ENCODE measurements around the gene MRPL12.

Gene MRPL12

DNA sequence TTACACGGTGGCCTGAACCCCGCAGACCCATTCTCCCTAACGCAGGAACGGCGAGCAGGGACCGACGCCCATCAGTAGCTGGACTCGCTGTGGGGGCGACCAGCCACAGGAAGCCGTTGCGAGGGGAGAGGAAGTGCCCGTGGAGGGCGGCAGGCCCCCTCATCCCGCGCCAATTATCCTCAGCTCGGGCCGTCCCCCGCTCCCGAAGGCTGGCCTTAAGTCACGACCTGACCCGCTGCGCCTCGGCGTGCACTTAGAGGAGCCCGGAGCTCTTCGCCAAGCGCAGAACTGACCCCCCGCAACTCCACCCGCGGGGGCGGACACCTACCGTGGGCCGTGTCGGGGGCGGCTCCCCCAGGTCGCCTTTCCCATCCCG is 20.0 kb upstream of the MRPL12 start:
- no peak for DNase-seq

DNA sequence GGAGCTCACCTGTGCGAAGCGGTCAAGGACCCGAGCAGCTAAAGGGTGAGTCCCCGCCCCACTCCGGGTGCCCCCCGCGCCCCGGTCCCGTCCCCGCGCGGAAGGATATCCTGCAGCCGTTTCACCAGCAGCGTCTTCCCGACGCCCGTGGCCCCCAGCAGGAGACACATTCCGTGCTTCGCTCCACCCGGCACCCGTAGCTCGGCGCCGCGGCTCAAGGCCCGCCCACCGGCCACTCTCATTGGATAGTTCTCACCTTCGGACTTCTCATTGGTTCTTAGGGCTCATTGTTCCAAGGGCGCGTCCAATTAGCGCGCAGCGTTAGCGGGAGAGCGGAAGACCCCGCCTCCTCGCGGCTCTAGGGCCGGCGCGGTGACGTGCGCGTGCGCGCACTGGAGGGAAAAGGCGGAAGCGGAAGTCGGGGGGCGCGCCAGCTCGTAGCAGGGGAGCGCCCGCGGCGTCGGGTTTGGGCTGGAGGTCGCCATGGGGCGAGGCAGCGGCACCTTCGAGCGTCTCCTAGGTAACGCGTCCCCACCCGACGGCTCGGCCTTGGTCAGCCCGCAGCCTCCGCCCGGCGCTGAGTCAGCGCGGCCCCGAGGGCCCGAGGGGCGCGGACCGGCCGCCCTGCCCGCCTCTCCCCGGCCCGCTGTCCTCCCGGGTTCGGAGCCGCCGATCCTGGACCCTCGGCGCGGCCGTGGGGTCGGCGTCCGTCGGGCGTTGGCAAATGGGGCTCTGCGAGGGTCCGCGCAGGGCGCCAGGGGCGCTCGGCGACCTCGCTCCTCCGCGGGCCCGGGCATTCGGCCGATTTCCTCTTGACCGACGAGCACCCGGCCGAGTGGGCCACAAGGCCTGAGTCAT is 19.4 kb upstream of the MRPL12 start, which contains the start of the genes ARL16 and HGS:
ARL16 (minus strand) TSS at position 214 of the 858 bp plus-strand sequence; CDS start at position 170, 44 bp downstream.
HGS (plus strand) TSS at position 428 of the 858 bp plus-strand sequence; CDS start at position 484, 56 bp downstream.
- DNase-seq: peak; percentile 98

DNA sequence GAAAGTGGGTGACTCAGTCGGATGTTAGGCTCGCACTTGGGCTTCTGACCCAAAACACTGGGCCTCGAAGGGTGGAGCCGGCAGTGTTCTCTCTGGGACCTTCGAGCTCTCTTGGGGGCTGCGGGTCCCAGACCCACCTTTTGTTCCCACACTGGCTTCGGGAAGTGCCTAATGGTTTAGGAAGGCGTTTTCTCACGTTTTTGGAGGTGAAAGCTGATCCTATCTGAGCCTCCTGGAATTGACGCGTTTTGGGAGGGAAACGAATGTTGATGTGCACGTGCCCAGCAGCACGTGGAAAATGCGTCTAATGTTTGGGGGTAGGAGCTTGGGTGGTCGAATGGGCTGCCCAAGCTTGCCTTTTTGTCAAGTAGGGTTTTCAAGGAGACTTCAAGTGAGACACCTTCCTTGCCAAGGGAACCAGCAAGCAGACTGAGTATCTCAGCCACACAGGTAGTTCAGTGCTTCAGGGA is 18.7 kb upstream of the MRPL12 start:
- no peak for DNase-seq

DNA sequence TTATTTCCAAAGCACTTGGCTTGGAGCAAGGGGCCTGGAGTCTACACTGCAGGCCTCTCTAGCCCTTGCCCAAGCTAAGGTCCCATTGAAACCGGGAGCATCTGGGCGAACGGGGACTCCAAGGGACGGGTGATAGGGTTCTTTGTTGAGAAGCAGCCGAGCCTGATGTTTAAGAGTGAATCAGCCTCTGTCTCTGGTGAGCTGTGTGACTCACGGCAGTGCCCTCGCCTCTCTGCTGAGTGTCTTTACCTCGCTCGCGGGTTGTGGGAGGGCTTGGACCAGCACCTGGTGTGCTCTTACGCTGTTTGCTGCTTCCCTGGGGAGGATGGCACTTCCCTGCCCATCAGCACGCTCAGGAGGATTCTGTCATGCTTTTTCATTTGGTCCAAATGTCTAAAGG is 18.1 kb upstream of the MRPL12 start:
- no peak for DNase-seq

DNA sequence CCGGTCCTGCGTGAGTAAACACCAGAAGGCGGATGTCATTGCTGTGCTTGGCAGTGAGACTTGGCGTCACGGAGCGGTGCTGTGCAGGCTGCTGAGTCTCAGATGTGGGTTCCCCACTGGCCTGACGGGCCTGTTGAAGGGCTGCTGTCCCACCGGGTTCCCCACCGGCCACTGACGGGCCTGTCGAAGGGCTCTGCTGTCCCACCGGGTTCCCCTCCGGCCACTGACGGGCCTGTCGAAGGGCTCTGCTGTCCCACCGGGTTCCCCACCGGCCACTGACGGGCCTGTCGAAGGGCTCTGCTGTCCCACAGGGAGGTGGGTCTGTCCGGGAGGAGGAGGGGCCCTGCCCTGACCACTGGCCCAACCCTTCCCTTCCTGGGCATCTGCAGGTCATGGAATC is 16.6 kb upstream of the MRPL12 start:
- DNase-seq: no peak

DNA sequence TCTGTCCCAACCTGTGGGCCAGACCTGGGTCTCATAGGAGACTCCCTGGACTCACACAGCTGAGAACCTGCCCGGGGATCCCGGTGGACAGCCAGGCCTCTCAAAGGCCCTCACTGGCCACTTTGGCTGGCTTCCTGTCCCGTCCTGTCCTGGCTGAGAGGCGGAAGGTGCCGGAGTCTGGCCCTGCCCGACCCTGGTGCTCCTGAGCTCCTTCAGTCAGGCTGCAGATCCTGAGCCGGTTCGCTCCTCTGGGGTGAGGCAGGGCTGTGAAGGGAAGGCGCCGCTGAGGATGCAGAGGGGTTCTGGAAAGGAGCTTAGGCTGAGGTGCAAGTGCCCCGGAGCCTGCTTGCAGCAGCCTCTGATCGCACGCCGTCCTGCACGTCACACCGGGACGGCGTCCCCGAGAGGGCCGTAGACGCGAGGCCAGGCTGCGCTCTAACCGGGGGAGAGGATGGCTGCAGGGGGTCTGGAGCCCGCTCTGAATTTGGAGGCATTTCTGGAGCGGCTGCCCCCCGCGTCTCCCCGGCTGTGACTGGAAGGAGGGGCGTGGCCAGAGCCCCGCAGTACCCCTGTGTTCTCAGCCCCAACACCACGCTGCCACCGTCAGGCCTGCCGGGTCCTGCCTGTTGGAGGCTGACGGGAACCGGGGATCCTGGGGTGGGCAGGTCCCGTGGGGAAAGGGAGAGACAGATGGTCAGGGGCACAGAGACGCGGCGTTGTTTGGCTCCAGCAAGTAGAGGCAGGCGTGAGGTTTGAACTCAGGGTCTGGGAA is 15.2 kb upstream of the MRPL12 start:
- no peak for DNase-seq

DNA sequence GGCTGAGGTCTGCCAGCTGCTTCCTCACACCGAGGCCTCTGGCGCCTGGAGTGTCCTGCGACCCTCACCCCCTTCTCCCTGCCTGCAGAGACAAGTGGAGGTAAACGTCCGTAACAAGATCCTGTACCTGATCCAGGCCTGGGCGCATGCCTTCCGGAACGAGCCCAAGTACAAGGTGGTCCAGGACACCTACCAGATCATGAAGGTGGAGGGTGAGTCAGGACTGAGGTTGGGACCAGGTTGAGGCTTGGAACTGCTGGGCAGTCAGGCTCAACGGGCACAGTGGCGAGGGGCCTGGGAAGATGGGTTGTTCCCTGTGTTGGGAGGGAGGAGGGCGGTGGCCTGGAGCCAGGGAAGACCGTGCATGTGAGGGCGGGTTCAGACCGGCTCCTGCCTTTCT is 14.6 kb upstream of the MRPL12 start:
- no peak for DNase-seq

DNA sequence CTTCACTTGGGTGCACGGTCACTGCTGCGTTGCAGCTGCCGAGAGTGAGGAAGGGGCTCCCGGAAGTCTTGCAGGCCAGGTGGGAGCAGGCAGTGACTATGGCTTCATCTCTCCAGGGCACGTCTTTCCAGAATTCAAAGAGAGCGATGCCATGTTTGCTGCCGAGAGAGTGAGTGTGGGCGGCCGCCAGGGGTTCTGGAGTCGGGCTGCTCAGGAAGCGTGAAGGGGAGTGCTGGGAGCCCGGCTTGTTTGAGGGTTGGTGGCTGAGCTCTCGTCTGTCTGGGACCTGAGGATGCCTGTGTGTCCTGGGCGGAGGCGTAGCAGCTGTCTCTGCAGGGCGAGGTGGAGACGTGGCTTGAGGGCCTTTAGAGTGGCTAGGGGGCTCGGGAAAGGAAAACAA is 13.1 kb upstream of the MRPL12 start:
- DNase-seq: no peak

DNA sequence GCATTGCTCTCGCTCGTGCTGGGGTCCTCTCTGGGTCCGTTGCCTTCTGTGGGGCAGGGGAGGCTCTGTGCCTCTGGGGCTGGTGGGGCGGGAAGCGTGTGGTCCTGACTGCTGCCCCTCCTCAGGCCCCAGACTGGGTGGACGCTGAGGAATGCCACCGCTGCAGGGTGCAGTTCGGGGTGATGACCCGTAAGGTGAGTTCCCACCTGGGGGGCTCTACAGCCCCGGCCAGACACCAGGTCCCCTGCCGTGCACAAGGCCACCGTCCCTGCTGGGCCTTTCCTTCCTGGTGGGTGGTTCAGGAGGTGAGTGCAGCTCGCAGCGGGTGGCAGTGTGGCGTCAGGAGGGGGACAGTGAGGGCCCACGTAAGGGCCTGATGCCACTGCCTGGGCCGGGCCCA is 12.6 kb upstream of the MRPL12 start:
- DNase-seq: no peak

DNA sequence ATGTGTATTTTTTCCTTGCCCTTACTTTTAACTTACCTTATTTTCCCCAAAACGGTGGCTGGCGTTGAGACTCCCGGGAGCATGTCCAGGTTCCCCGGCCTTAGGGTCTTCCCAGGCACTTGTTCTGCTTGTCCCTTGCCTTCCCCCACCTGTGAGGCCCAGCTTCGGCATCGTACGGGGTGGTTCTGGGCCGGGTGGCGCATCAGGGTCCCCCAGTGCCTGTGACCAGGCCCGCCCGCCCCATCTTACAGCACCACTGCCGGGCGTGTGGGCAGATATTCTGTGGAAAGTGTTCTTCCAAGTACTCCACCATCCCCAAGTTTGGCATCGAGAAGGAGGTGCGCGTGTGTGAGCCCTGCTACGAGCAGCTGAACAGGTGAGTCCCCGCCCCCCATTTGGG is 12.0 kb upstream of the MRPL12 start:
- no peak for DNase-seq

DNA sequence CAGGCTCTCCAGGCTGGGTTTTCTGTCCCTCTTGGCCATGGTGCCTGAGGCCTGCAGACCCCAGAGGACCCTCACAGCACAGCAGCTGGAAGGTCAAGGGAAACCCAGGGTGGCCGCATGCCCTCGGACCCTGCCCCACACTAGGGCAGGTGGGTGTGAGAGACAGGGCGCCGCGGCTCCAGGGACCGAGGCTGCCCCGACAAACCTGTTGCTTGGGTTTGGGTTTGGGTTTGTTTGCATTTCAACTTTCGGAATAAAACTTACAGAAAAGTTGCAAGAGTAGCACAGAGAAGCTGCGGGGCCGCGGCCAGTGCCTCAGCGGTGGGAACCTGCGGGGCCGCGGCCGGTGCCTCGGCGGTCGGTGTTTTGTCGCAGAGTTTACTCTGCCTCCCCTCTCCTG is 11.6 kb upstream of the MRPL12 start:
- no peak for DNase-seq

DNA sequence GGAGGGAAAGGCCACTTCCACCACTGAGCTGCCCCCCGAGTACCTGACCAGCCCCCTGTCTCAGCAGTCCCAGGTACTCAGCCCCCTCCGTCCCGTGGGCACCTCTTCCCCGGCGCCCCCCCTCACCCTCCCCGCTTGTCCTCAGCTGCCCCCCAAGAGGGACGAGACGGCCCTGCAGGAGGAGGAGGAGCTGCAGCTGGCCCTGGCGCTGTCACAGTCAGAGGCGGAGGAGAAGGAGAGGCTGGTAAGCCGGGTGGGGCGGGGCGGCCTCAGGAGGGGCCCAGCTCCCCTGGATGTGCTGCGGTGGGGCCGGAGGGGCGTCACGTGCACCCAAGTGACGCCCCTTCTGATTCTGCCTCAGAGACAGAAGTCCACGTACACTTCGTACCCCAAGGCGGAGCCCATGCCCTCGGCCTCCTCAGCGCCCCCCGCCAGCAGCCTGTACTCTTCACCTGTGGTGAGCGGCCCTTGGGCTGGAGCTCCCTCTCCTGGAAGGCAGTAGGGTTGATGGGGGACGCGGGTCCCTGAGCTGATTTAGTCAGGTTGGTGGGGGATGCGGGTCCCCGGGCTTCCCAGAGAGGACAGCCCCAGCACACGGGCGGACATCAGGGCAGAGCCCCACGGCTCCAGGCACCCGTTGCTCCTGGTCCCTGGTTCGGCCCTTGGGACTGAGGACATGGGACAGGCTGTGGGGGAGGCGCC is 9.5 kb upstream of the MRPL12 start:
- no peak for DNase-seq

DNA sequence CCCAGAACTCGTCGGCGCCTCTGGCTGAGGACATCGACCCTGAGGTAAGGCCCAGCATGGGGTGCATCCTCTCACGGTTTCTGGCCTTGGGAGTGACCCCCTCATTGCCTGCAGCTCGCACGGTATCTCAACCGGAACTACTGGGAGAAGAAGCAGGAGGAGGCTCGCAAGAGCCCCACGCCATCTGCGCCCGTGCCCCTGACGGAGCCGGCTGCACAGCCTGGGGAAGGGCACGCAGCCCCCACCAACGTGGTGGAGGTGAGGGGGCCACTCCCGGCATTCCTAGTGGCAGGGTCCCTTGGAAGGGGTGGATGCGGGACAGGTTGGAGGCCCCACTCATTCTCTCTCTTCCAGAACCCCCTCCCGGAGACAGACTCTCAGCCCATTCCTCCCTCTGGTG is 8.4 kb upstream of the MRPL12 start:
- DNase-seq: no peak

DNA sequence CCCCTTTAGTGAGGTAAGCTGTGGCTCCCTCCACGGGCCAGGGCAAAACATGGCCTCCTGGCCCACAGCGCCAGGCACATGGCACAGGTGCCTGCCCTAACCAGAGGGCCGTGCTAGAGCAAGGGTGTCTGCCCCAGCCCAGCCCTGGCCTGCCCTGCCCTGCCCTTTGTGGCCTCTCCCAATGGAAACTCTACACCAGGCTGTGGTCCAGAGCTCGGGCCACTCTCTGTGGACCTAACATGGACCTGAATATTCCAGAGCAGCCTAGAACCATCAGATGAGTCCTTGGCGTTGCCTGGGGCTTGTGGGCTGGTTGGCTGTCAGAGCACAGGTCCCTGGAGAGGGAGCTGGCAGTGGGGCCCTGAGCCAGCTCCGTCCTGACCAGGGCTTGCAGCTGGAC is 8.0 kb upstream of the MRPL12 start:
- no peak for DNase-seq

DNA sequence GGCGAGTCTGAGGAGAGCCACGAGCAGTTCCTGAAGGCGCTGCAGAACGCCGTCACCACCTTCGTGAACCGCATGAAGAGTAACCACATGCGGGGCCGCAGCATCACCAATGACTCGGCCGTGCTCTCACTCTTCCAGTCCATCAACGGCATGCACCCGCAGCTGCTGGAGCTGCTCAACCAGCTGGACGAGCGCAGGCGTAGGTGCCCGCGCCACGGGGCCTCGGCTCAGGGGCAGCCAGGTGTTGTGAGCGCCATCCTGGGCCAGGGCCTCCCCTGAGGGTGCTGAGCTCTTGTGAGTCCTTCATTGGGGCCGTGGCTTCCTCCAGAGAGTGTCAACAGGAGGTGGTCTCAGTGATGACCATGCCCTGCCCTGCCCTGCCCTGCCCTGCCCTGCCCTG is 7.4 kb upstream of the MRPL12 start:
- DNase-seq: no peak

DNA sequence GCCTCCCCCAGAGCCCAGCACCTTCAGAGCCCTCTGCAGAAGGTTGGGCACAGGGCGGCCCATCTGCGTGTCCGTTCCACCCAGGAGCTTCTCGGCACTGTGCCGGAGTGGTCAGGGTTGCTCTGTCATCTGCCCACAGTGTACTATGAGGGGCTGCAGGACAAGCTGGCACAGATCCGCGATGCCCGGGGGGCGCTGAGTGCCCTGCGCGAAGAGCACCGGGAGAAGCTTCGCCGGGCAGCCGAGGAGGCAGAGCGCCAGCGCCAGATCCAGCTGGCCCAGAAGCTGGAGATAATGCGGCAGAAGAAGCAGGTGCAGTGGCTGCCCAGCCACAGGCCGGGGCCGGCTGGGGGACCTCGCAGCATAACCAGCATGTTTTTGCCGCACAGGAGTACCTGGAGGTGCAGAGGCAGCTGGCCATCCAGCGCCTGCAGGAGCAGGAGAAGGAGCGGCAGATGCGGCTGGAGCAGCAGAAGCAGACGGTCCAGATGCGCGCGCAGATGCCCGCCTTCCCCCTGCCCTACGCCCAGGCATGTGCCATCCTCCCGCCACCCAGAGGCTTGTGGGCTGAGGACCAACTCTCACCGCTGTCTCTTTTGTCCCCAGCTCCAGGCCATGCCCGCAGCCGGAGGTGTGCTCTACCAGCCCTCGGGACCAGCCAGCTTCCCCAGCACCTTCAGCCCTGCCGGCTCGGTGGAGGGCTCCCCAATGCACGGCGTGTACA is 6.8 kb upstream of the MRPL12 start:
- no peak for DNase-seq

DNA sequence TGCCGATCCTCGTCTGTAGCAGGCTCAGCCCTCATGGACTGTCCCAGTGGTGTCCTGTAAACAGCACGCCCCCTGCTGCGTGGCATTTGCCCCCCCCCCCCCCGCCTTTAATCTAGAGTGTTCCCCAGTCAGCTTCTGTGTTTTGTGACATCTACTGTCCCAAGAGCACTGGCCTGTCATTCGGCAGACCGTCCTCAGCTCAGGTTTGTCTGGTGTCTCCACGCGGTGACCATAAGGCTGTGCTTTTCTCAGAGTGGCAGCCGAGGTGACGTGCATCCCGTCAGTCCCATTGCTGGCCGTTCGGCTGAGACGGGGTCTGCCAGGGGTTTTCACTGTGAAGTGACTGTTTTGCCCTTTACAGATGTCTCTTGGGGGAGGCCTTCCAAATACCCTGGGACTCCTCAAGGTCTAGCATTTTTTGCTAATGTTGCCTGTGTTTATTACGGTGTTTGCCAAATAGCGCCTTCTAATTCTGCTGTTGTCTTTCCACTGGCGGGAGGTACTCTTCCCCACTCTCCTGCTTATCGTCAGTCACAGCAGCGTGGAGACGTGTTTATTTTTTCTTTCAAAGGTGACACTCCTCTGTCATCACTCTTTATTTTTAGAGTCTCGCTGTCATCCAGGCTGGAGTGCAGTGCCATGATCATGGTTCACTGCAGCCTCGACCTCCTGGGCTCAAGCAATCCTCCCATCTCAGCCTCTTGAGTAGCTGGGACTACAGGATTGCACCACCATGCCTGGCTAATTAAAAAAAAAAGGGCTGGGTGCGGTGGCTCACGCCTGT is 5.7 kb upstream of the MRPL12 start:
- DNase-seq: no peak

DNA sequence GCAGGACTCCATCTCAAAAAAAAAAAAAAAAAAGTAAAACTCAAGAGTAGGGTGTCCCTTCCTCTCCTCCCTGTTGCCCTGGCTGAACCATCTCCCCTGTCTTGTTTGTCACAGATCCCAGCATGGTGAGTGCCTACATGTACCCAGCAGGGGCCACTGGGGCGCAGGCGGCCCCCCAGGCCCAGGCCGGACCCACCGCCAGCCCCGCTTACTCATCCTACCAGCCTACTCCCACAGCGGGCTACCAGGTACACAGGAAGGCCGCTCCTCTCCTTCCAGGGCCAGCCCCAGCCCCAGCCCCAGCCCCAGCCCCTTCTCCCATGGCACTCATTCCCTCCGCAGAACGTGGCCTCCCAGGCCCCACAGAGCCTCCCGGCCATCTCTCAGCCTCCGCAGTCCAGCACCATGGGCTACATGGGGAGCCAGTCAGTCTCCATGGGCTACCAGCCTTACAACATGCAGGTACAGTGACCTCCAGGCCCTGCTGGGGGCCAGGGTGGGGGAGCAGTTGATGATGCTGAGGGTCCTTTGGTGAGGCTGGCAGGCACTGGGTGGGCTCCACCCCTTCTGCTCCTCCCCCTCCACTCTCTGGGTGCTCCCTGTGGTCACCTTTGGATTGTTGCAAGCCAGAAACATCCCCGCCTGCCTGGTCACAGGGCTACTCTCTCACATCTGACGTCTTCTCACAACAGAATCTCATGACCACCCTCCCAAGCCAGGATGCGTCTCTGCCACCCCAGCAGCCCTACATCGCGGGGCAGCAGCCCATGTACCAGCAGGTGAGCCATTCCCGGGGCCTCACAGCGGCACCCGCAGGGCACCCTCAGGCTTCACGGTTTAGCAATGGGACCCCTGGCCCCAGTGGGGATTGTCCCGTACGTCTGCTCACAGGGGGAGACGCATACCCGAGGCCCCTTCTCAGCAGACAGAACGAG is 2.5 kb upstream of the MRPL12 start:
- DNase-seq: no peak

DNA sequence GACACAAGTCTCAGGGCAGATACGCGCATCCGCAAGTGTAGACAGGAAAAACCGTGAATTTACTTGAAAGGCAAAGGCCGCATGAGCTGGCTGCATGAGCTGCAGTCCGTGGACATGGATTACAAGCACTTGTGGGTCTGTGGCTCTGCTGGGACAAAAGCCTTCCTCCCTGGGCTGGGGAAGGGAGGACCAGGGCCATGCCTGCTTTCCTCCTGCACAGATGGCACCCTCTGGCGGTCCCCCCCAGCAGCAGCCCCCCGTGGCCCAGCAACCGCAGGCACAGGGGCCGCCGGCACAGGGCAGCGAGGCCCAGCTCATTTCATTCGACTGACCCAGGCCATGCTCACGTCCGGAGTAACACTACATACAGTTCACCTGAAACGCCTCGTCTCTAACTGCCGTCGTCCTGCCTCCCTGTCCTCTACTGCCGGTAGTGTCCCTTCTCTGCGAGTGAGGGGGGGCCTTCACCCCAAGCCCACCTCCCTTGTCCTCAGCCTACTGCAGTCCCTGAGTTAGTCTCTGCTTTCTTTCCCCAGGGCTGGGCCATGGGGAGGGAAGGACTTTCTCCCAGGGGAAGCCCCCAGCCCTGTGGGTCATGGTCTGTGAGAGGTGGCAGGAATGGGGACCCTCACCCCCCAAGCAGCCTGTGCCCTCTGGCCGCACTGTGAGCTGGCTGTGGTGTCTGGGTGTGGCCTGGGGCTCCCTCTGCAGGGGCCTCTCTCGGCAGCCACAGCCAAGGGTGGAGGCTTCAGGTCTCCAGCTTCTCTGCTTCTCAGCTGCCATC is 1.7 kb upstream of the MRPL12 start:
- DNase-seq: no peak
